Measurements from ENCODE around the gene DIS3L2.

- TF ChIP-seq CTCF (IDR thresholded peaks at IDR 0.05) (no peak), POLR2A (IDR thresholded peaks at IDR 0.05) (no peak)
These were observed 178.5 kb downstream of the DIS3L2 start for GRCh38 chr2:232139786-232140562.
